Measurements from ENCODE around the gene SLC12A4.
A peak's percentile ranks its signal among the peaks of the same experiment; 100 is the strongest.
"Not testable (repeated sequence)": the region's sequence is repeated elsewhere in the genome, so short reads cannot be mapped to it uniquely, and the experiment has no call there.

Gene SLC12A4

DNA sequence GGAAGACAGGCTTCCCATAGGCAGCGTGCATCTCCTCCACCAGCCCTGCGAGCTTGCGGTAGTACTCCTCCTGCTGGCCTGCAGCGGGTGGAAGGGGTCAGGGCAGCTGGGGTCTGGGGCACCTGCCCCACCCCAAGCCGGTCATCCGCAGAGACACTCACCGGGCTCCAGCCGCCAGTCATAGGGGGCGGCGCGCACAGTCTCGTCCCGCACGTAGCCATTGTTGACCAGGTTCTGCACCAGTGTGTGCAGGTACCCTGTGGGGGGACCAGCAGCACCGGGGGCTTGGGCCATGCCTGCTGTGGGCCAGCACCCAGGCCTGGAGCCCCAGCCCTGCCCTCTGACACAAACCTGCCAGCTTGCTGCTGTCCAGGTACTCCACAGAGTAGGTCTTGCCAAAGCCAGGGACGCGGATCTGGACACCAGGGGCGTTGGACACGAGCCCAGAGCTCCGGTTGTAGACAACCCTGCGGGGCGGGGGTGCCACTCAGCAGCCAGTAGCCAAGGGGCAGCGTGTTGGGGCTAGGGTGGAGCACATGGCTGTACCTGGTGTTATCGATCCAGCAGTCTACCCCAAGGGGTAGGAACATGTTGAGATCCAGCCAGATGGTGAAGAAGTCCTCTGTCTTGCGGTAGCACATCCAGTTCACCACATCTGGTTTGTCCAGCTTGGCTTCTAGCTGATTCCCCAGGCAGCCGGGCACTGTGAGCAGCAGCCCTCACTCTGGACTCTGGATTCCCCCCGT, 25.8 kb downstream of the SLC12A4 start:
- DNase-seq (ENCODE audit: low read depth, low spot score), result no peak

DNA sequence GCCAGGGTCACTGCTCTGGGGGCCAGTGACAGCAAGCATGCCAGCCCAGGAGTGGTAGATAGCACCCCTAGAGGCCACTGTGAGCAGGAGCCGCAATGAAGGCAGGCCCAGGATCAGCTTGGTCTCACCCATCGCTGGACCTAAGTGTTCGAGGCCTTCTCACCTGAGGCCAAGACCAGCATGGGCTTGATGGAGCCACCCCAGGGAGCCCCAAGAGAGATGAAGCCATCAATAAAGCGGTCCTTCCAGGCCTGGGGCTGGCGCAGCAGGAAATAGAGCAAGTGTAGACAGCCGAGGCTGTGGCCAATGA, 26.3 kb downstream of the SLC12A4 start:
- DNase-seq (ENCODE audit: low read depth, low spot score), result peak; percentile 50

DNA sequence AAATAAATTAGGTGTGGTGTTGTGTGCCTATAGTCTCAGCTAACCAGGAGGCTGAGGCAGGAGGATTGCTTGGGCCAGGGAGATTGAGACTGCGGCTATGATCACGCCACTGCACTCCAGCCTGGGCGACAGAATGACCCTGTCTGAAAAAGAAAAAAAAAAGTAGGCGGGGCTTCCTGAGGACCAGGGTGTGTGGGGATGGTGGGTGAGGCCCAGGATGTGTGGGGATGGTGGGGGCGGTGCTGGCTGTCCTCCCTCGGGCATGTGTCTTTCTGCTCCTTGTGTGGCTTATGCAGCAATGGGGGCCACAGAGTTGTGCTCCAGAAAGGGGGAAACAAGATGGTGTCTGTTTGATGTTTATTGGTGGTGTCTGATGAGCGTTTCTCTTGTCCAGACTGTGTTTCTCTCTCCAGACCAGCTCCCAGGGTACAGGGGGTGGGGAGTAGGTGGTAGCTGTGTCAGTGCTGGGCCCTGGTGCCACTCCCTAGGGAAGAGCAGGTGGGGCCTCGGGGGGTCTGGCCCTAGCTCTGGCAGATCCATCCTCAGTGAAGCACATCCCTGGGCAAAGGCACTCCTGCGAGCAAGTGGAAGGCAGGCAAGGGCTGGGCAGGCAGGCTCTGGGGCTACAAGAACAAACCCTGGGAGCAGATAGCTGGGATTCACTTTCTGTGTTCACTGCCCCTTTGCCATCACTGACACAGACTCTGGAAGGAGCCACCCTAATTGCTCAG, 26.8 kb downstream of the SLC12A4 start:
- DNase-seq (ENCODE audit: low read depth, low spot score), result no peak

DNA sequence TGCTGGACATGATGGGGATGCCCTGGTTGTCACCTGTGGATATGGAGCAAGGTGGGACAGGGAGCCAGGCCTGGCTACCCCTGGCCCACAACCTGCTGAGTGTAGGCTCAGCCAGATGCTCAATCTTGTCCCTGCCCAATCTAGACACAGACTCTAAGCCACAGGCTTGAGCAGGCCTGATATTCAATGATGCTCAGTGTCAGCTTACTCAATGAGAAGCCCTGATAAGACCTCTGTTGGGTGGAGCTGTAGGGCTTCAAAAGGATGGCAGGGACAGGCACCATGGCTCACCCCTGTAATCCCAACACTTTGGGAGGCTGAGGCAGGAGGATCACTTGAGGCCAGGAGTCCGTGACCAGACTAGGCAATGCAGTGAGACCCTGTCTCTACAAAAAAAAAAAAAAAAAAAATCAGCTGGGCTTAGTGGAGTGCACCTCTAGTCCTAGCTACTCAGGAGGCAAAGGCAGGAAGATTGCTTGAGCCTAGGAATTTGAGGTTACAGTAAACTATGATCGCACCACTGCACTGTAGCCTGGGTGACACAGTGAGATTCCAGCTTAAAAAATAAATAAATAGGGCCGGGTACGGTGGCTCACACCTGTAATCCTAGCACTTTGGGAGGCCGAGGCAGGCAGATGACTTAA, 27.9 kb downstream of the SLC12A4 start:
- DNase-seq (ENCODE audit: low read depth, low spot score), result no peak

DNA sequence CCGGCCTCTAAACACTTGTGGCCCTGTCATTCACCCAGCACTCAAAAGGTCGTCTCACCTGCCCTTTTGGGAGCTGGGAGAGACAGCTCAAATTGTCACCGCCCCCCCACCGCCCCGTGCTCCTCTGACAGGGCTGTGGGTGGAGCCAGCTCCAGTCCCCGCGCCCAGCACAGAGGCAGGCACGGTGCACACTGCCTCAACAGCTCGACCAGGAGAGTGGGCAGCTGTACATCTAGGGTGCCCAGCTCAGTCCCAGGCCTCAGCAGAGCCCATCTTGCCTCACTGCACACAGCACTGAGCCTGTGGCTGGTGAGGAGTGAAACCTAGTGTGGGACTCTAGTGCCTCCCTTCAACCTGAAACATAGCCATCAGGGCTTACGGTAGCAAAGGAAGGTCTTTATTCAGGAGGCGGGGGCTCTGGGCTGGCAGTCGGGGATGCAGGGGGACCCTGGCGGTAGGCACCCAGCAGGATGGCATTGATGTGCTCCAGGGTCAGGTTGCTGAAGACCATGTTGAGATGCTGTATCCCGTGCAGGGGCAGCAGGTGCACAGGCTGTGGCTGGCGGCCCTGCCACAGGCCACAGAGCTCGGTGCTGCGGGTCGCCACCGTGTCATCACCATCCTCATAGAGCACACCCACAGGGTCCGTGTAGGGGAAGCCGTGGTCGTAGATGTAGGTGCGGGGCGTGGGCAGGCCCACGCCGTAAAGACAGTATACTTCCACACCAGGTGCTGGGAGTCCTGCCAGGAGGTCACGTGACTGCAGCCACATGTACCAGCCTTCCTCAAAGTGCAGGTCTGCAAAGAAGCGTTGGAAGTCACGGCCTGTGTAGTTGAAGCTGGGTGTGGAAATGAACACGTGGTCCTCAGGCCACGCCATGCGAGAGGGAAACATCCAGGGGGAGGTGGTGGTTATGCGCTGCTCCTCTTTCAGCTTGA, 28.7 kb downstream of the SLC12A4 start:
- no peak for DNase-seq (ENCODE audit: low read depth, low spot score)

DNA sequence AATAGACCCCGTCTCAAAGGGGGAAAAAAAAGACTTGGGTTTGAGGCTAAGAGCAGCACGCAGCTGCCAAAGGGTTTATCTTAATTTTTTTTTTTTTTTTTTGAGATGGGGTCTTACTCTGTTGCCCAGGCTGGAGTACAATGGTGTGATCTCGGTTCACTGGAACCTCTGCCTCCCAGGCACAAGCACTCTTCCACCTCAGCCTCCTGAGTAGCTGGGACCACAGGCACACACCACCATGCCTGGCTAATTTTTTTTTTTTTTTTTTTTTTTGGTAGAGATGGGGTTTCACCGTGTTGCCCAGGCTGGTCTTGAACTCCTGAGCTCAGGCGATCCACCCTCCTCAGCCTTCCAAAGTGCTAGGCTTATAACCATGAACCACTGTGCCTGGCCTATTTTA, 30.7 kb downstream of the SLC12A4 start:
- DNase-seq (ENCODE audit: low read depth, low spot score), result not testable (repeated sequence)

DNA sequence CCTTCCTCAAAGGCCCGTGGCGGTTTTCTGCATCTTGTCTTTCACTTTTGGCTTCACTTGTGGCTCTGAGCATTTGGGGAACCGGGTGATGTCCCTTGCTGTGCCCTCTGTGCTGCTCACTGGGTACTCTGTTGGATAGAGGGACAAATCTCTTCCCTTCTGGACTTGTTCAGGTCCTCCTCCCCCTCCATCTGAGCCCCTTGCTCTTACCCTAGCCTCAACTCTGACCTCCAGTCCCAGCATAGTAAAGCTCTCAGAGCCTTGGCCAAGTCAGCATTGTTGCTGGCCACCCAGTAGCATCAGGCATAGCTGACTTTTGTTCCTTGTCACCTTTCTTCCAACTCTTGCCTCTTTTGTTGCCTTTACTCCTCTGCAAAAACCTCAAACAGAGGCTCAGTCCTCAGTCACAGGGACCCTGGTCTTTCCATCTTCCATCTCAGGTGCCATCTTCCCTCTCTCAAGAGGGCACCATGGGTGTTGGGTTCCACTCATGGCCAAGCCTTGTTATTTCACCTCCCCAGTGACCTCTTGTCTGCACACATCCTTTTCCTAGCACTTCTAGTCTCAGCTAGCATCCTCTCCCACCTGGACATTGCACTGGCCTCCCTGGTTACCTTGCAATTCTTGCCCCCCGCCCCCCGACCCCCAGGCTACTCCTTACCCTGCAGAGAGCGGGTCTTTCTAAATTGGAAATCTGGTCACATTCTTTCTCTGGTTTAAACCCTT, 31.4 kb downstream of the SLC12A4 start:
- peak; percentile 76 for DNase-seq (ENCODE audit: low read depth, low spot score)

DNA sequence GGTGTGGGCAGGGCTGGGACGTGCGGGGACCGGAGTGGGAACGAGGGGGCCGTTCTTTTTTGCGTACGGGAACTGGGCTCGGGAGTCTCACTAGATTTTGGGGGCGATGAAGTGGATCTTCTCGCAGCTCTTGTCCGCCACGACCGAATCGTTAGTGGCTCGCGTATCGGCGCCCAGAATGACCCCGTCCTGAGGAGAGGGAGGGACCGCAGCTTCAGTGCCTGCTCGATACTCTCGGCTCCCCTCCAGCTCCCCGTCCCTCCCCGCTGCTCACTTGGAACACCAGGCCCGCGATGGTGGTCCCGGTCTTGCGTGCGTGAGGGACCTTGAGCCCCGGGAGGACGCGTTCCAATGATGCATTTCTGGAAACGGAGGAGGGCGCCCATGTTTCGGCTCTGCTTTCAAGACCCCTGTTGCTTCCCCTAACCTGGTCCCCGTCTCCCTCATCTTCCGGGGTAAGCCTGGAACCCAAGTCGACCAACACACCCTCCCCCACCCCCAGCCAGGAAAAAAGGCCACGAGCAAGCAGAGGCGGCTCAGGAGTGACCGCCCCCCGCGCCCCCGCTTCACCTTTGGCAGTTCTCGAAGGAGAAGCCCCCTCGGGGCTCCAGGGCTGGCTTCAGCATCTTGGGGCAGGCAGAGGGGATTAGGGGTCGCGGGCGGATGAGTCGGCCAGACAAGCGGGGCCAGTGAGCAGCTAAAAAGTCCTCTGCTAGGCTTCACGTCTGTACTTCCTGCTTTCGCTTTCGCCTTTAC, 32.1 kb downstream of the SLC12A4 start, which contains the start of gene PSMB10:
Gene PSMB10, minus strand, starts transcription at position 727 of the 756 bp plus-strand sequence. Its CDS starts 101 bp downstream, at position 626.
- peak; percentile 61 for DNase-seq (ENCODE audit: low read depth, low spot score)

DNA sequence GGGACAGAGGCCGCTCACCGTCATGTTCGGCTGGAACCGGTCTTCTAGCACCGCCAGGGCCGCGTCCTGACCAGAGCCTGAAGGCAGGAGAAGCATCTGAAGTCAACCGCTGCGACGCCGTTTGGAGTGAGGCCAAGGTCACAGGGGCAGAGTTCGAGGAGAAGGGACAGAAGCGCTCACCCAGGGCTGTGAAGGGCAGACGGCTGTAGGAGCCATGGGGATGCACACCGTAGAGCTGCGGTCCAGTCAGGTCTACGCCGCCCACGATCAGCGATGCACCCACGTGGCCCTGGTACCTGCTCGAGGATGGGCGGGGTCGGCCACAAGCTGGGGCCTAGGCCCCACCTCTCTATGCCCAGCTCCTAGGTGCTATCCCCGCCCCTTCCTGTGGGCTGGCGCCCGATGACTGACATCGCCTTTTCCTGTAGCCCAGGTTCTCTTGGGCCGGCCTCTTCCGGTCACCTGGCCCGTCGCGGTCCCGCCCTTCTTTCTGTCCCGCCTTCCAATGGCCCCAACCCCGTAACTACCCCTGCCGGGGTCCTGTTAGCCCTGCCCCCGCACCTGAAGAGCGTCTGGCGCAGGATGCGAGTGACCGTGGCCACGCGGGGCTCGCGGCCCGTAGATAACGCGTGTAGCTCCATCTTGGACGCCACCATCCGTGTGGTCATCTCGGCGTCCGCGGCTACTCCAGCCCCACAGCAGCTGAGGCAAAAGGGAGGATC, 32.9 kb downstream of the SLC12A4 start:
- DNase-seq (ENCODE audit: low read depth, low spot score), result peak; percentile 98

DNA sequence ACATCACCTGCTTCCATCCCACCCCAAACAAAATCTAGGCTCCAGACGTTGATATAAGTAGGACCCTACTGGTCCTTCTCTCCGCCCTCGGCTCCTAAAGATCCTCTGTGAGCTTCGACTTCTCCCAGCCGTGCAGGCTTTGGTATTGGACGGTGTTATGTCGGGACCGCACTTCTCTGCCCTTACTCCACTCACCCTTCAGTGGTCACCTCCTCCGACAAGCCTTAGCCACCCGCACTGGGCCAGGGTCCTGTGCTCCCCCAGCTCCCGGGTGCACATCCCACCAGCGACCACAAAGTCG, 33.4 kb downstream of the SLC12A4 start:
- DNase-seq (ENCODE audit: low read depth, low spot score), result peak; percentile 44

DNA sequence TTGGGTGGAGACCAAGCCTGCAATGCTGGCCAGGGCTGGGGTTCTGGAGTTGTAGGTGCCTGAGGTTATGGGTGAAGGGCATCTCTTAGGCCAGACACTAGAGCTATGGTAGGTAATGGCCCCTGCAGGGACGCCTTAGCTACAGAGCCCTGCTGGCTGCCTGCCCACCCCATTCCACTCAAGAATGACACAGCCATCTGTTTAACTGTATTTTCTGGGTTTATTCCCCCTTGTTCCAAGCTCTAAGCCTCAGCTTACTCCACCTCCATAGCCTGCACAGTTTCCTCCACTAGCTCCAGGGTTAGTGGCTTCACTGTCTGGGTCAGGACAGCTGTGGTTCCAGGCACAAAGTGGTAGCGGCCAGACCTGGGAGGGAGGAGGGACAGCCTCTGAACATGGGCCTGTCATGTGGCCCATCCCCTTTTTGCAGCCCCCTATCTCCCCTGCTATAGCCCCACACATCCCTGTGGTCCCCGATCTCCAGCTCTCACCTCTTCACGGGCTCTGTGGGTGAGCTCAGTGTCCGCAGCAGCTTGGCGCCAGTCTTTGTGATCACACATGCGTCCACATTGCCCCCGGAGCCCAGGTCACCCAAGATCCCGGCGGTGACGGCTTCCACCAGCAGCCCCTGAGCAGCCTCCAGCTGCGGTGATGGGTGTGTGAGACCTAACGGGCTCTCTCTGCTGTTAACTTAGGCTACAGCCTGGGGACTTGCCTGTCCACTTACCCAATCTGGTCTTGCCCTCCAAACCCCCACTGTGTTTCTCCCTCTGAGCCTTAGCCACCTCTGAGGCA, 33.9 kb downstream of the SLC12A4 start:
- DNase-seq (ENCODE audit: low read depth, low spot score), result peak; percentile 32

DNA sequence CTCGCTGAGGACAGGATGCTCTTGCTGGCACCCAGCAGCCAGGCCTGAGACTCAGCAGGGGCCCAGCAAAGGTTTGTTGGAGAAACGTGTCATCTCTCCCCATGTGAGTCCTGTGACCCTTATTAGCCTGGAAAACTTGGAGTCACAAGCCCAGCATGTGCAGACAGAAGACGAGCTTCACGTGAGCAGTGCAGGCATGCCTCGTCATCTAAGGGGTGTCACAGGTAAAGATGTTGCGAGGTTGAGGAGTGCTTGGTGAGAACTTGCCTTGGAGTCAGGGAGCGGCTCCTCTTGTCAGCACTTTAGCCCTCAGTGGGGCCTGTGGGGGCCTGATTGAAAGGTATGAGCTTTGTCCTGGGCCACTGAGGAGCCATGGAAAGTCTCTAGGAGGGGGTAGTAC, 34.6 kb downstream of the SLC12A4 start:
- DNase-seq (ENCODE audit: low read depth, low spot score), result no peak

DNA sequence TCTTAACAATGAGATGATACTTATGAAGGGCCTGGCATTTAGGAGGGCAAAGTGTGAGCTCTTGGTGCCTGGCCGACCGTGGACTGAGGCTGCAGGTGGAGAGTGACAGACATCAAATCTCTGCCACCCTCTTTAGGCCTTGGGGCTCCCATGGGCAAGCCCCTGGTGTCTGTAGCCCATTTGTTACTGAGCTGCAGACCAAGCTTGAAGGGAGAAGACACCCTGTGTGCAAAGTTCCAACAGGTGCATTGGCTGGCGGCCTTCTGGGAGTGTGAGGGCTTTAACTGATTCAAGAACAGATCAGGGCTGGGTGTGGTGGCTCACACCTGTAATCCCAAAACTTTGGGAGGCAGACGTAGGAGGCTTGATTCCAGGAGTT, 36.0 kb downstream of the SLC12A4 start:
- DNase-seq (ENCODE audit: low read depth, low spot score), result no peak

DNA sequence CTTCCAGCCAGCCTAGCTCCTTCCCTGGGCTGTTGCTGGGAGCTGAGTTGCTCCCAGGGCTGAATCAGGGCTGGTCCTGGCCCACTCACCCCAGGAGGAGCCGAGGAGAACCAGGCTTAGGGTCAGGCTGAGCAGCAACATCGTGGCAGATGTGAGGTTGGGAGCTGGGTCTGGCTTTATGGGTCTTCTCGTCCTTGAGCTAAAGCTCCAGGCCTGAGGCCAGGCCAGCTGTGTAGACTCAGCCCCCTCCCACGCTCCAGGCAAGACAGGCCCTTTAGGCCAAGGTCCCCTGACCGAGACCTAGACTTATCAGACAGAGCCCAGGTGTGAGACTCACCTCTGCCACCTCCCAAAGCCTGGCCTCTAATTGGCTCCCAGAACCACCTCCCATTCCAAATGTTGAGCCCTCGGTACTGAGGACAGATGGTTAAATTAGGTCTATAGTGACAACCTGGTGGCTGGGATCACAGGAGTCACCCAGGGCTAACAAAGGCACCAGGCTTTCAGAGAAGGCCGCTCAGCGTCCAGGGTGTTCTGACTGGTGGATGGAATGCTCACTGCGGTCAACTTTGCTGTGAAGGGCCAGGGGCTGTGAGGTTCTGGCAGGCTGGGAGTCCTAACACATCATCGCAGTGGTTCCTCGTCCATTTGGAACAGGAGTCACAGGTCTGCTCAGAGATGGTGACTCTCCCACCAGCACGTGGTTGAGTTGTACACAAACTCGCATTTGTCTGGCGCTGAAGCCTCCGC, 36.5 kb downstream of the SLC12A4 start, which contains the start of gene CTRL:
Gene CTRL, minus strand, starts transcription at position 151 of the 750 bp plus-strand sequence. Its CDS starts 10 bp downstream, at position 141.
- no peak for DNase-seq (ENCODE audit: low read depth, low spot score)

DNA sequence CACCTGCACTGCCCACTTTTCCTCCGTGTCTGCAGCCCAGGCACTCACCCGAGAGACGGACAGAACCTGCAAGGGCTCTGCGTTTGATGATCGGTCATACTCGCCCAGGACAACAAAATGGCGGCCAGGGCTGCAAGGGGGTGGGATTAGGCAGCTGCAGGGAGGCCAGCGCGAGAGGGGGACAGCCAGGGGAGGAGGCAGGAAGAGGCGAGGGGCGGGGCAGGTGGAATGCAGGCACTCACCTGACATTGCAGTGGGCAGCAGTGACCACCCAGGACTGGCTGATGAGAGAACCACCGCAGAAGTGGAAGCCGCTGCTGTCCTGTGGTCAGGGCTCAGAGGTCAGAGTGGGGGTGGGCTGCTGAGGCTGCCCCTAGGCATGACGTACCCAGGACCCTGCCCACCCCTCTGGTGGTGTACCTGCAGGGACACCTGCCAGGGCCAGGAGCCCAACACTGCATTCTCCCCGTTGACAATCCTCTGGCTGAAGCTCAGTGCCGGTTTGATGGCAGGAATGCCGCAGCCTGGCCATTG, 37.7 kb downstream of the SLC12A4 start:
- DNase-seq (ENCODE audit: low read depth, low spot score), result no peak

DNA sequence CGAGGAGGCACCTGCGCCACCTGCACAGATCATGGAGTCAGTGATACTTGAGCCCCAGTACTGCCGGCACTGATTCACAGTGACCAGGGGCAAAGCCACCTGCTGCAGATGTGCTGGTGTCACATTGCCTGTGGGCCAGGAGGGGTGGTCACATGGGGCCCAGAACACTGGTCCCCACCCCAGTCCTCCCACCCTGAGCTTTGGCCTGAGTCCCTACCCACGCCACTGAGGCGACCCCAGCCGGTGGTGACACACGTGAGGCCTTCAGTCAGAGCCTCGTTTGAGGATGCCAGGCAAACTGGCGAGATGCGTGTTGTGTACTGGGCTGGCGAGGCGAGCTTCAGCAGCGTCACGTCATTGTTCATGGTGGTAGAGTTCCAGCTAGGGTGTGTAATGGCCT, 38.2 kb downstream of the SLC12A4 start:
- no peak for DNase-seq (ENCODE audit: low read depth, low spot score)

DNA sequence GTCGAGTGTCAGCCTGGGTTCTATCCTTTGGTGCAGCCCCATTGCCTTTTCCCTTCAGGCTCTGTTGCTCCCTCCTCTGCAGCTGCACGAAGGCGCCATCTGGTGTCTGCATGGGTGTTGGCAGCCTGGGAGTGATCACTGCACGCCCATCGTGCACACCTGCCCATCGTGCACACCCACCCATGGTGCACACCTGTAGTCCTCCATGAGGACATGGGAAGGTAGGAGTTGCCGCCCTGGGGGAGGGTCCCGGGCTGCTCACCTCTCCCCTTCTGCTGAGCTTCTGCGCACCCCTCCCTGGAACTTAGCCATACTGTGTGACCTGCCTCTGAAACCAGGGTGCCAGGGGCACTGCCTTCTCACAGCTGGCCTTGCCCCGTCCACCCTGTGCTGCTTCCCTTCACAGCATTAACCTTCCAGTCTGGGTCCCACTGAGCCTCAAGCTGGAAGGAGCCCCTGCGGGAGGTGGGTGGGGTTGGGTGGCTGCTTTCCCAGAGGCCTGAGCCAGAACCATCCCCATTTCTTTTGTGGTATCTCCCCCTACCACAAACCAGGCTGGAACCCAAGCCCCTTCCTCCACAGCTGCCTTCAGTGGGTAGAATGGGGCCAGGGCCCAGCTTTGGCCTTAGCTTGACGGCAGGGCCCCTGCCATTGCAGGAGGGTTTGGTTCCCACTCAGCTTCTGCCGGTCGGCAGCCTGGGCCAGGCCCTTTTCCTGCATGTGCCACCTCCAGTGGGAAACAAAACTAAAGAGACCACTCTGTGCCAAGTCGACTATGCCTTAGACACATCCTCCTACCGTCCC, 39.7 kb downstream of the SLC12A4 start:
- DNase-seq (ENCODE audit: low read depth, low spot score), result peak; percentile 79
